IMR-90 (cell line): Measurements from ENCODE around the gene AIP. TPM values are rescaled to one million over a fixed set of nuclear protein-coding genes. Genes with fewer than 3 reads are reported as not detected.

Source experiments
- ATAC-seq: fragments of 200-7000 bp; cut with Tn5 transposase; 2 replicates; pipeline ENCODE4 v1.9.1; 2020; ENCODE audit warnings: low read depth, mild to moderate bottlenecking, moderate library complexity
- BruUV-seq: library from RNA; stranded (reverse); fragments of 400-500 nt; replicated peaks from 2 replicates; lab custom pipeline; 2021; lab: Mats Ljungman, UMichigan
- CTCF ChIA-PET: fragments of 300-600 bp; formaldehyde crosslinking; extraction: SDS; loops from one replicate; lab custom pipeline; 2021; ENCODE audit warnings: antibody characterized with exemption; lab: Yijun Ruan, JAX
- POLR2A ChIA-PET: fragments of 300-600 bp; sonication (Branson Sonifier 250); formaldehyde crosslinking; loops from one replicate; lab custom pipeline; 2022; ENCODE audit warnings: antibody characterized with exemption; ENCODE audit not compliant: unreplicated experiment; lab: Charles Lee
- DNase-seq: peaks from one replicate; pipeline ENCODE4 v3.0.0; 2013
- H2AFZ ChIP-seq: replicated peaks from 2 replicates; pipeline ENCODE3; 2013; ENCODE audit warnings: low read length, mild to moderate bottlenecking; ENCODE audit not compliant: poor library complexity
- H2AK5ac ChIP-seq: 2 replicates; pipeline ENCODE4 v1.6.1; 2013; ENCODE audit warnings: low read depth, low read length, inconsistent platforms
- H2AK9ac ChIP-seq: replicated peaks from 2 replicates; pipeline ENCODE3; 2013; ENCODE audit warnings: mild to moderate bottlenecking, low read depth, low read length, moderate library complexity; ENCODE audit not compliant: poor library complexity
- H2BK120ac ChIP-seq: 2 replicates; pipeline ENCODE4 v1.6.1; 2013; ENCODE audit warnings: low read depth, low read length, inconsistent platforms
- H2BK15ac ChIP-seq: 3 replicates; pipeline ENCODE4 v1.6.1; 2013; ENCODE audit warnings: low read depth, low read length, inconsistent platforms
- H2BK20ac ChIP-seq: 2 replicates; pipeline ENCODE4 v1.6.1; 2013; ENCODE audit warnings: low read depth, mild to moderate bottlenecking, inconsistent platforms, low read length, moderate library complexity
- H2BK5ac ChIP-seq: 2 replicates; pipeline ENCODE4 v1.6.1; 2013; ENCODE audit warnings: mild to moderate bottlenecking, low read depth, low read length, inconsistent platforms; ENCODE audit not compliant: poor library complexity, severe bottlenecking
- H3K14ac ChIP-seq: replicated peaks from 2 replicates; pipeline ENCODE4 v1.6.1; 2013; ENCODE audit warnings: low read depth, low read length, inconsistent platforms
- H3K18ac ChIP-seq: 2 replicates; pipeline ENCODE4 v1.6.1; 2013; ENCODE audit warnings: low read depth, low read length, control low read depth
- H3K23ac ChIP-seq: 2 replicates; pipeline ENCODE4 v1.6.1; 2013; ENCODE audit warnings: low read depth, low read length, inconsistent platforms
- H3K27ac ChIP-seq: 2 replicates; pipeline ENCODE4 v1.5.1; 2013; ENCODE audit warnings: mild to moderate bottlenecking, control low read depth, low read length; ENCODE audit not compliant: insufficient read depth
- H3K27me3 ChIP-seq: 2 replicates; pipeline ENCODE4 v1.6.1; 2013; ENCODE audit warnings: low read length; ENCODE audit not compliant: control insufficient read depth, insufficient read depth
- H3K36me3 ChIP-seq: 2 replicates; pipeline ENCODE4 v1.6.1; 2013; ENCODE audit warnings: low read length, mixed read lengths; ENCODE audit not compliant: control insufficient read depth, insufficient read depth
- H3K4ac ChIP-seq: 2 replicates; pipeline ENCODE4 v1.6.1; 2013; ENCODE audit warnings: low read depth, low read length, inconsistent platforms
- H3K4me1 ChIP-seq: 2 replicates; pipeline ENCODE4 v1.6.1; 2013; ENCODE audit warnings: low read length, mixed read lengths; ENCODE audit not compliant: control insufficient read depth, insufficient read depth
- H3K4me2 ChIP-seq: 2 replicates; pipeline ENCODE4 v1.6.1; 2013; ENCODE audit warnings: low read depth, mild to moderate bottlenecking, control low read depth, low read length, moderate library complexity
- H3K4me3 ChIP-seq: 2 replicates; pipeline ENCODE4 v1.5.1; 2013; ENCODE audit warnings: low read depth, mild to moderate bottlenecking, control low read depth, low read length, moderate library complexity; ENCODE audit not compliant: insufficient read depth
- H3K56ac ChIP-seq: 2 replicates; pipeline ENCODE4 v1.6.1; 2013; ENCODE audit warnings: low read length, inconsistent platforms; ENCODE audit not compliant: insufficient read depth; ENCODE audit errors: extremely low read depth
- H3K79me1 ChIP-seq, 2 experiments: 2 replicates each; pipeline ENCODE4 v1.6.1; 2013; ENCODE audit warnings: low read length in 2 of 2, inconsistent platforms in 1 of 2, low read depth in 1 of 2
- H3K9ac ChIP-seq: 2 replicates; pipeline ENCODE4 v1.6.1; 2013; ENCODE audit warnings: low read depth, low read length, control low read depth
- H3K9me1 ChIP-seq: 2 replicates; pipeline ENCODE4 v1.6.1; 2013; ENCODE audit warnings: low read length, inconsistent platforms; ENCODE audit not compliant: insufficient read depth
- H3K9me3 ChIP-seq: 2 replicates; pipeline ENCODE4 v1.6.1; 2013; ENCODE audit warnings: low read length; ENCODE audit not compliant: control insufficient read depth, insufficient read depth
- H4K20me1 ChIP-seq: 2 replicates; pipeline ENCODE4 v1.6.1; 2013; ENCODE audit warnings: low read length, inconsistent platforms; ENCODE audit not compliant: insufficient read depth
- H4K5ac ChIP-seq: 2 replicates; pipeline ENCODE4 v1.6.1; 2013; ENCODE audit warnings: mild to moderate bottlenecking, low read depth, low read length, control low read depth
- H4K8ac ChIP-seq, 2 experiments: 2 replicates each; pipeline ENCODE4 v1.6.1; 2013; ENCODE audit warnings: low read depth in 2 of 2, low read length in 2 of 2, control low read depth in 1 of 2, inconsistent platforms in 1 of 2
- H4K91ac ChIP-seq: 2 replicates; pipeline ENCODE4 v1.6.1; 2013; ENCODE audit warnings: low read depth, low read length, inconsistent platforms; ENCODE audit not compliant: insufficient read depth
- CEBPB ChIP-seq: IDR thresholded peaks from 2 replicates; pipeline ENCODE4 v1.6.1; 2012; ENCODE audit warnings: low read depth, low read length, improper control_type of control experiment
- MAZ ChIP-seq: IDR thresholded peaks from 2 replicates; pipeline ENCODE4 v1.6.1; 2012; ENCODE audit warnings: low read depth, mild to moderate bottlenecking, low read length, improper control_type of control experiment, moderate library complexity, borderline replicate concordance
- MXI1 ChIP-seq: IDR thresholded peaks from 2 replicates; pipeline ENCODE4 v1.6.1; 2012; ENCODE audit warnings: low read depth, mild to moderate bottlenecking, low read length, moderate library complexity, borderline replicate concordance
- NFE2L2 ChIP-seq: fragments of 150-350 bp; IDR thresholded peaks from 2 replicates; pipeline ENCODE4 v1.6.1; 2016; ENCODE audit warnings: low read depth, mild to moderate bottlenecking, low read length
- POLR2A ChIP-seq: IDR thresholded peaks from 2 replicates; pipeline ENCODE4 v1.6.1; 2012; ENCODE audit warnings: mild to moderate bottlenecking, low read depth, low read length
- RCOR1 ChIP-seq: IDR thresholded peaks from 2 replicates; pipeline ENCODE4 v1.6.1; 2012; ENCODE audit warnings: mild to moderate bottlenecking, low read length, improper control_type of control experiment; ENCODE audit not compliant: insufficient replicate concordance
- RFX5 ChIP-seq: IDR thresholded peaks from 2 replicates; pipeline ENCODE4 v1.8.0; 2012; ENCODE audit warnings: low read depth, mild to moderate bottlenecking, low read length, moderate library complexity
- SMC3 ChIP-seq: fragments of 150-350 bp; IDR thresholded peaks from 2 replicates; pipeline ENCODE4 v1.6.1; 2016; ENCODE audit warnings: low read depth, mild to moderate bottlenecking, antibody characterized with exemption, low read length, moderate library complexity
- WGBS, 2 experiments: methylation state at CpG; one replicate each; pipeline versions ENCODE4 v1.1.5 to v1.1.7; 2013; ENCODE audit warnings: missing lambda C conversion rate in 2 of 2; ENCODE audit not compliant: insufficient read length in 1 of 2; ENCODE audit errors: extremely low coverage in 2 of 2; 5-methylcytosine and 5-hydroxymethylcytosine counted together
- dilution Hi-C: fragments of 300-500 bp; cut with HindIII; formaldehyde crosslinking; loops from one replicate; pipeline ENCODE4 v1.14.3; 2018; ENCODE audit warnings: low sequenced_read_pairs; ENCODE audit not compliant: unreplicated experiment
- in situ Hi-C: fragments of 300-500 bp; cut with MboI; formaldehyde crosslinking; loops from 3 replicates; pipeline ENCODE4 v1.14.3; 2019; ENCODE audit warnings: low sequenced_read_pairs, inconsistent platforms, mixed read lengths
- intact Hi-C: fragments of 100-400 bp; cut with micrococcal nuclease; formaldehyde crosslinking; loops from 2 replicates; pipeline ENCODE4 v1.10.0; 2022
- polyA plus RNA-seq, 3 experiments: library from polyadenylated mRNA; depleted of rRNA; stranded (reverse); fragments of >200 nt; gene quantifications; 2 replicates each; pipeline ENCODE4 v1.2.3, GENCODE V29; 2012; ENCODE audit warnings: low replicate concordance in 1 of 3
- total RNA-seq: library from RNA; depleted of rRNA; stranded (reverse); fragments of >200 nt; gene quantifications from 2 replicates; pipeline ENCODE4 v1.2.3, GENCODE V29; 2012
- TF ChIP-seq, protein P1 (sequence below): fragments of 150-350 bp; IDR thresholded peaks from 2 replicates; pipeline ENCODE4 v1.6.1; 2017; ENCODE audit warnings: mild to moderate bottlenecking, antibody characterized with exemption, low read length, low read depth
- TF ChIP-seq, protein P2 (sequence below): conservative IDR thresholded peaks from 2 replicates; pipeline ENCODE4 v1.5.1; 2012; ENCODE audit warnings: mild to moderate bottlenecking, low read depth, low read length, improper control_type of control experiment

Gene AIP
- total and polyA plus RNA-seq, 2 of the 4 experiments (the other 2 are of a cell fraction) = 95.5 to 122 TPM

DNA sequence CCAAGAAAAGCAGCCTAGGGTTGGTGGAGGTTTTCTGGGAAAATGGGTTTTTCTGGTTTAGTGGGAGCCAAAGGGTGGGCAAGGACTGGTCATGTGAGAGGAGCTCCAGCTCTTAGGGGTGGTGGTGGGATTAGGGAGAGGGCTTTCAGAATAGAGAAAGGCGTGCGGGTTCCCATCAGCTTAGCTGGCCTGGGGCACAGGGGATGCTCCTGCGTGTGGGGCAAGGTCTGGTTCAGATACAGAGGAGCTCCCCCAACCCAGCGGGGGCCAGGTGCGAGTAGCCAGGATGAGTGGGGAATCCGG is 14.4 kb upstream of the AIP start:
- intact Hi-C loops (loop anchor here (1.0 kb wide), 1 partner anchor 25 kb away; the partner anchor contains the start of gene CORO1B), dilution Hi-C loops (no loop called here), in situ Hi-C loops (no loop called here)
- Histone ChIP-seq H3K9ac (peak overlapping the region; percentile 79), H2AK5ac (peak overlapping the region; percentile 86), H2BK15ac (no peak overlapping the region), H2AK9ac (peak overlapping the region; percentile 99), H2BK120ac (no peak overlapping the region; the same call in 1 of the 2 replicates), H3K4me1 (peaks cover 9% of the 10 kb centered on the region), H4K20me1 (no peaks in the 10 kb centered on the region), H3K4ac (peak overlapping the region; percentile 79), H2BK20ac (no peak overlapping the region), H3K79me1 (peaks cover 4 to 24% of the 10 kb centered on the region in 2 experiments; a peak in 2 of 4 replicates), H4K91ac (peak overlapping the region; percentile 39), H4K8ac (peak overlapping the region; percentile 77 to 84), H3K14ac (peak overlapping the region; percentile 83), H4K5ac (peak overlapping the region; percentile 31; the same call in 1 of the 2 replicates), H3K4me2 (peak overlapping the region; percentile 94), H3K18ac (no peak overlapping the region; the same call in 1 of the 2 replicates), H3K9me1 (peaks cover 12% of the 10 kb centered on the region), H3K27ac (peak overlapping the region; percentile 78), H3K56ac (peak overlapping the region; percentile 52), H2AFZ (peak overlapping the region; percentile 98), H3K23ac (peak overlapping the region; percentile 95), H3K27me3 (peaks cover 3% of the 10 kb centered on the region; the same call in 1 of the 2 replicates), H3K9me3 (no peaks in the 10 kb centered on the region), H3K4me3 (peak overlapping the region; percentile 87), H2BK5ac (peak overlapping the region; percentile 66), H3K36me3 (peaks cover 2% of the 10 kb centered on the region; the same call in 1 of the 2 replicates)
- no TSS peak for BruUV-seq
- ChIA-PET CTCF (interaction anchor here (1.5 kb wide), 1 partner anchor 67 kb away, joined by 3 read pairs; the partner anchor contains the start of gene PPP1CA), POLR2A (interaction anchor here (0.6 kb wide), 1 partner anchor 25 kb away, joined by 6 read pairs; the partner anchor contains the start of gene CORO1B)
- DNase-seq (no peak), ATAC-seq (no peak)
- TF ChIP-seq NFE2L2 (no peak), POLR2A (no peak), MAZ (no peak), MXI1 (no peak), SMC3 (no peak), RFX5 (no peak), CEBPB (no peak), RCOR1 (no peak)
- TF ChIP-seq, protein P1, sequence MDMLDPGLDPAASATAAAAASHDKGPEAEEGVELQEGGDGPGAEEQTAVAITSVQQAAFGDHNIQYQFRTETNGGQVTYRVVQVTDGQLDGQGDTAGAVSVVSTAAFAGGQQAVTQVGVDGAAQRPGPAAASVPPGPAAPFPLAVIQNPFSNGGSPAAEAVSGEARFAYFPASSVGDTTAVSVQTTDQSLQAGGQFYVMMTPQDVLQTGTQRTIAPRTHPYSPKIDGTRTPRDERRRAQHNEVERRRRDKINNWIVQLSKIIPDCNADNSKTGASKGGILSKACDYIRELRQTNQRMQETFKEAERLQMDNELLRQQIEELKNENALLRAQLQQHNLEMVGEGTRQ = no peak
- TF ChIP-seq, protein P2, sequence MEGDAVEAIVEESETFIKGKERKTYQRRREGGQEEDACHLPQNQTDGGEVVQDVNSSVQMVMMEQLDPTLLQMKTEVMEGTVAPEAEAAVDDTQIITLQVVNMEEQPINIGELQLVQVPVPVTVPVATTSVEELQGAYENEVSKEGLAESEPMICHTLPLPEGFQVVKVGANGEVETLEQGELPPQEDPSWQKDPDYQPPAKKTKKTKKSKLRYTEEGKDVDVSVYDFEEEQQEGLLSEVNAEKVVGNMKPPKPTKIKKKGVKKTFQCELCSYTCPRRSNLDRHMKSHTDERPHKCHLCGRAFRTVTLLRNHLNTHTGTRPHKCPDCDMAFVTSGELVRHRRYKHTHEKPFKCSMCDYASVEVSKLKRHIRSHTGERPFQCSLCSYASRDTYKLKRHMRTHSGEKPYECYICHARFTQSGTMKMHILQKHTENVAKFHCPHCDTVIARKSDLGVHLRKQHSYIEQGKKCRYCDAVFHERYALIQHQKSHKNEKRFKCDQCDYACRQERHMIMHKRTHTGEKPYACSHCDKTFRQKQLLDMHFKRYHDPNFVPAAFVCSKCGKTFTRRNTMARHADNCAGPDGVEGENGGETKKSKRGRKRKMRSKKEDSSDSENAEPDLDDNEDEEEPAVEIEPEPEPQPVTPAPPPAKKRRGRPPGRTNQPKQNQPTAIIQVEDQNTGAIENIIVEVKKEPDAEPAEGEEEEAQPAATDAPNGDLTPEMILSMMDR = no peak
- 0% methylated on average over 1 of the region's 6 CpGs; no CpG with 5 or more reads in 1 of the 2 experiments for WGBS, 2 experiments
